ENCODE measurements around the gene IARS1. TPM values are rescaled to one million over a fixed set of nuclear protein-coding genes. Genes with fewer than 3 reads are reported as not detected.

Gene IARS1
- total RNA-seq, result 10 to 100 TPM; 45.1 to 68.6 TPM

DNA sequence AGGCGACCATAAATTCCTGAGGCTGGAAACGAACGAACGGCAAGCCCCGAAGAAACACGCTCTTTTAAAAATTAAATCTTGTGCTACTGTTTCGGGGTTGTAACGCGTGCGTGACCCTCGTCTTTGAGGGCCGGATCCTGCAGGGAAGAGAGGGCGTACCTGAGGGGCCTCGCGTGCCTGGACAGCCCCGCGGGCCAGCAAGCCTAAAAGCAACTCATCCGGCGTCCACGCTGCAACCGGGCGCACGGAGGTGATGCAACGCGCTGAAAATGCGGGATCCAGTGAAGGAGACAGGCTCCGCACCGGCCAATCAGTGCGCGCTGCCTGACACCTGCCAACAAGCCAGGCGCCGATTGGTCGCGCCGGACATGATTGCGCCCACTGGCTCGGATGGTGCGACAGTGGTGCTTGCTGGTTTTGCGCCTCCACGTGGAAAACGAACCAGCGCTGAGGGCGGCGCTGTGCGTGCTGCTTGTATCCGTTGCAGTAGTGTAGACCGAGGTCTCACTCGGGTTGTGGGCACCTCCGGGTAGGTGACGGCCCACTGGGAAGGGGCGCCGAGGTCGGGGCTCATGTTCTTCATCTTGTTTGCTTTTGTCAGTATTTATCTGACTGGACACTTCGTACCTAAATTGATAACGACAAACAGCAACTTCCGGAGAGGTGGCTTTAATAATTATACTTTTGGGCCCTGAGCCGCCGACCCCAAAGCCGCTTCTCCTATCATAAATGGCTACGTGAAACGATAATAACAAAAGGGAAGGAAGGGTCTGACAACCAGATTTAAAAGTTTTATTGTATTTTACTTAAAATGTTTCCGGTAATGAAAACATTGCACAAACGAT lies at the start of gene IARS1:
TSS of gene IARS1 (minus strand) at position 246 of the 845 bp plus-strand sequence. CDS start 4,278 bp downstream, outside the sequence.
- H3K4me1 ChIP-seq, result peaks cover 32% of the 10 kb centered on the region
- intact Hi-C loops (cut with DNase I), result no loop called here
- DNase-seq (peak; percentile 97 to 99 (median 98)), ATAC-seq (peak; percentile 100)
- peak; percentile 57 to 91 (median 84) for TF ChIP-seq POLR2A (IDR thresholded peaks at IDR 0.05)
- TF ChIP-seq, protein P1, sequence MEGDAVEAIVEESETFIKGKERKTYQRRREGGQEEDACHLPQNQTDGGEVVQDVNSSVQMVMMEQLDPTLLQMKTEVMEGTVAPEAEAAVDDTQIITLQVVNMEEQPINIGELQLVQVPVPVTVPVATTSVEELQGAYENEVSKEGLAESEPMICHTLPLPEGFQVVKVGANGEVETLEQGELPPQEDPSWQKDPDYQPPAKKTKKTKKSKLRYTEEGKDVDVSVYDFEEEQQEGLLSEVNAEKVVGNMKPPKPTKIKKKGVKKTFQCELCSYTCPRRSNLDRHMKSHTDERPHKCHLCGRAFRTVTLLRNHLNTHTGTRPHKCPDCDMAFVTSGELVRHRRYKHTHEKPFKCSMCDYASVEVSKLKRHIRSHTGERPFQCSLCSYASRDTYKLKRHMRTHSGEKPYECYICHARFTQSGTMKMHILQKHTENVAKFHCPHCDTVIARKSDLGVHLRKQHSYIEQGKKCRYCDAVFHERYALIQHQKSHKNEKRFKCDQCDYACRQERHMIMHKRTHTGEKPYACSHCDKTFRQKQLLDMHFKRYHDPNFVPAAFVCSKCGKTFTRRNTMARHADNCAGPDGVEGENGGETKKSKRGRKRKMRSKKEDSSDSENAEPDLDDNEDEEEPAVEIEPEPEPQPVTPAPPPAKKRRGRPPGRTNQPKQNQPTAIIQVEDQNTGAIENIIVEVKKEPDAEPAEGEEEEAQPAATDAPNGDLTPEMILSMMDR (IDR thresholded peaks at IDR 0.05), result peak in 6 of 7 experiments; percentile 15 to 43 (median 24)
- no peaks in the 10 kb centered on the region for H3K9me3 ChIP-seq
- WGBS, 2 donors, result 0% methylated on average over 38 to 63 of the region's 63 CpGs
- peak within 1 kb of the TSS; percentile 22 to 81 (median 64) for H3K27ac ChIP-seq
- peaks cover 0 to 5% of the 10 kb centered on the region in 2 donors for H3K36me3 ChIP-seq (replicated peaks in 1 of 2; ENCODE audit: insufficient read depth in 1 of 2, low read depth in 2 of 2)
- H3K4me3 ChIP-seq, result peak within 1 kb of the TSS; percentile 39 to 90
- H3K27me3 ChIP-seq, result no peaks in the 10 kb centered on the region

- H3K36me3 ChIP-seq (replicated peaks in 1 of 2; ENCODE audit: insufficient read depth in 1 of 2, low read depth in 2 of 2), result no peaks in the 10 kb centered on the region
- H3K9me3 ChIP-seq, result peaks cover 0 to 6% (median 0%) of the 10 kb centered on the region in 3 donors
- 76 to 88% methylated on average over 1 of the region's 1 CpG for WGBS, 2 donors
- ATAC-seq (no peak), DNase-seq (no peak)
- H3K27ac ChIP-seq, result no peak overlapping the region
- H3K4me3 ChIP-seq, result no peak overlapping the region
- no peaks in the 10 kb centered on the region for H3K27me3 ChIP-seq
- H3K4me1 ChIP-seq, result no peaks in the 10 kb centered on the region
- intact Hi-C loops (cut with DNase I), result no loop called here
- TF ChIP-seq POLR2A (IDR thresholded peaks at IDR 0.05), result no peak
- TF ChIP-seq, protein P1 (IDR thresholded peaks at IDR 0.05), result no peak
Measured at GRCh38 chr9:92342825-92343488, 49.5 kb upstream of the IARS1 start.

- WGBS, 2 donors, result 82 to 93% methylated on average over 1 of the region's 1 CpG
- Histone ChIP-seq H3K9me3 (peaks cover 0 to 6% (median 0%) of the 10 kb centered on the region in 3 donors), H3K4me1 (no peaks in the 10 kb centered on the region), H3K27me3 (no peaks in the 10 kb centered on the region), H3K4me3 (no peak overlapping the region), H3K36me3 (replicated peaks in 1 of 2; ENCODE audit: insufficient read depth in 1 of 2, low read depth in 2 of 2) (no peaks in the 10 kb centered on the region), H3K27ac (no peak overlapping the region)
- intact Hi-C loops (cut with DNase I), result no loop called here
- no peak for TF ChIP-seq POLR2A (IDR thresholded peaks at IDR 0.05)
- TF ChIP-seq, protein P1 (IDR thresholded peaks at IDR 0.05), result no peak
- ATAC-seq, result no peak
- no peak for DNase-seq
Measured at GRCh38 chr9:92341578-92341977, 48.1 kb upstream of the IARS1 start.

- TF ChIP-seq POLR2A (IDR thresholded peaks at IDR 0.05), result no peak
- TF ChIP-seq, protein P1 (IDR thresholded peaks at IDR 0.05), result no peak
- no peak overlapping the region for H3K27ac ChIP-seq
- H3K27me3 ChIP-seq, result no peaks in the 10 kb centered on the region
- DNase-seq (no peak), ATAC-seq (no peak)
- 91 to 92% methylated on average over 2 of the region's 2 CpGs for WGBS, 2 donors
- no peaks in the 10 kb centered on the region for H3K9me3 ChIP-seq
- H3K4me3 ChIP-seq, result no peak overlapping the region
- no peaks in the 10 kb centered on the region for H3K4me1 ChIP-seq
- intact Hi-C loops (cut with DNase I), result no loop called here
- H3K36me3 ChIP-seq (replicated peaks in 1 of 2; ENCODE audit: insufficient read depth in 1 of 2, low read depth in 2 of 2), result no peaks in the 10 kb centered on the region
Measured at GRCh38 chr9:92333282-92333634, 39.8 kb upstream of the IARS1 start.
